IPS-18c (cell line): ENCODE data around the gene SEPTIN11.

ENCODE experiments used
- H3K4me3 ChIP-seq: 2 replicates; pipeline ENCODE4 v1.7.0; 2013; ENCODE audit warnings: low read depth, mild to moderate bottlenecking, low read length, moderate library complexity; ENCODE audit not compliant: insufficient read depth
- H3K9me3 ChIP-seq: one replicate; pipeline ENCODE4 v1.6.1; 2013; ENCODE audit warnings: mild to moderate bottlenecking, low read length, moderate library complexity; ENCODE audit not compliant: control insufficient read depth, insufficient read depth

The SEPTIN11 gene

DNA sequence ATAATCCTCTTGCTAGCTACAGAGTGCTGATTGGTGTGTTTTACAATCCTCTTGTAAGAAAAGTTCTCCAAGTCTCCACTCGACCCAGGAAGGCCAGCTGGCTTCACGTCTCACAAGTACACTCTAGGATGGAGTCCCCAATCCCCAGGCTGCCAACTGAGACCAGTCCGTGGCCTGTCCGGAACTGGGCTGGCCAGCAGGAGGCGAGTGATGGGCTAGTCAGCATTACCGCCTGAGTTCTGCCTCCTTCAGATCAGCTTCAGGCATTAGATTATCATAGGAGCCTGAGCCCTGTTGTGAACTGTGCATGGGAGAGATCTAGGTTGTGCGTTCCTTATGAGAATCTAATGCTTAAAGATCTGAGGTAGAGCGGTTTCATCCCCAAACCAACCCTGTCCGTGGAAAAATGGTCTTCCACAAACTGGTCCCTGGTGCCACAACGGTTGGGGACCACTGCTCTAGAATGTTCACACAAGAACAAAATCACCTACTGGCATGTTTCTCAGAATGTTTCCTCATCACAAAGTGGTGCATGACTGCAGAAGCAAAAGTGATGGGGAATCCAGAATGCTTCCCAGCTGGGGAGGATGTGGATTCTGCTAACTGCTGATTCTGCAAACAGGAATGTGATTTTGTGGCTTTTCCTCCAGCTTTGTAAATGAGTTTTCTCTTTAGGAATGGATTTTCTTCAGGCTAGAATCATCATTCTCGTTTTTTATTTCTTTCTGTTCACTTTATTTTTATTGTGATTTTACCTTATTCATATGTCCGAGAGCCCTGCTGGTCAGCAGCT is 40.9 kb downstream of the SEPTIN11 start:
- no peak overlapping the region for H3K4me3 ChIP-seq
- H3K9me3 ChIP-seq: peaks cover 2% of the 10 kb centered on the region

DNA sequence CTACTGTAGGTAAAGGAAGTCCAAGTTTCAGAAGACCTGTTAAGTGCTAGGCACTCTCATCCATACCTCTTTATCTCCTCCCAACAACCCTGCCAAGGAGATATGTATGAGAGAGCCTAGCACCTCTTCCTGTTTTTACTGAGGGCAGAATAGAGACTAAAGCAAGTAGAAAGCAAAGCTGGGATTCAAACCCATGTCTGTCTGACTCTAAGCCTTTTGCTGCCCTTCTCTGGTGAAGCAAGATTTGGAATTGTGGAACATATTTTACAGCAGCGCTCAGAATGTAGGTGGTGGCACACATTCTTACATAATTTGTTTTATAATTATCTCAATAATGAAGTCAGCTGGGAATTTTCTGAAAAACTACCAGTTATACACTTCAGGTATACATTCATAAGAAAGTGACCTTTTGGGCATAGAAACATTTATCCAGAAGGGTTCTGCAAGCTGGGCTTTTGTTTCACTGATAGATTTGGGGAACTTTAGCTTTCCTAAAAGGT is 41.7 kb downstream of the SEPTIN11 start:
- no peak overlapping the region for H3K4me3 ChIP-seq
- H3K9me3 ChIP-seq: peaks cover 2% of the 10 kb centered on the region

DNA sequence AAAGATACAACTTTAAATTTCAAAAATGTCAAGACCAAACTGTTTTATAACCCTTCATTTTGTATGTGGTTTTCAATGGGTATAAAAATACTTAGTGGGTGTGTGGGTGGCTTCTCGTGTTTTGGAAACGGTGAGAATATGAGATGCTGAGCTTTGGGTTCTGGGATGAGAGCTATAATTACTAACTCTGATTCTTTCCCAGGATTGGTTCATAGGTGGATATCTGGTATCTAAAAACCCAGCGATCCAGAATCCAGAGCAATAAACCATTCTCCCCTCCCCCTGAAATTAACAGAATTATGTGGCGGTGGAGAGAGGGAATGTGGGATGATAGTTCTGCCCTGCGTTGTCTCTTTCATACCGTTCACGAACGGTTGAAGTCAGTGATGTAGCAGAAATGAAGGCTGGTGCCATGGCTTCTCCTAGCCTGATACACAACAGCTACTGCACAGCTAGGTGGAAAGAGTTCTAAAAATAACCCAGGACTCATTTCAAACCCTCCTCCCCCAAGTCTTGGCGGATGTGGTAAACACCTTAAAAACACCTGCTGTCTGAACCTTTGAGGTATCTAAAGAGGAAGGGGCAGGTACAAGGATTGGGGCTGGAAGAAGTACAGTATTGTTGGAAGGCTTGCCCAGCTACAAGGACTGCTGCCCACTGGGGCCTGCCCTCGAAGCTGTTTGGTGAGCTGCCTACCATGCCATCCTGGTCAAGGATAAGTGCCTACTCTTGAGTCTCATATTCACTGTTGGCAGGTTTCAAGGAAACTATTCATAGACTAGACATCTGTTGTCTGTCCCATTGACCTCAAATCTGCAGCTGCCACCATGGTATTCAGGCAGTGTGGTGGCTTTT is 44.5 kb downstream of the SEPTIN11 start:
- Histone ChIP-seq H3K4me3 (no peak overlapping the region), H3K9me3 (peaks cover 2% of the 10 kb centered on the region)

DNA sequence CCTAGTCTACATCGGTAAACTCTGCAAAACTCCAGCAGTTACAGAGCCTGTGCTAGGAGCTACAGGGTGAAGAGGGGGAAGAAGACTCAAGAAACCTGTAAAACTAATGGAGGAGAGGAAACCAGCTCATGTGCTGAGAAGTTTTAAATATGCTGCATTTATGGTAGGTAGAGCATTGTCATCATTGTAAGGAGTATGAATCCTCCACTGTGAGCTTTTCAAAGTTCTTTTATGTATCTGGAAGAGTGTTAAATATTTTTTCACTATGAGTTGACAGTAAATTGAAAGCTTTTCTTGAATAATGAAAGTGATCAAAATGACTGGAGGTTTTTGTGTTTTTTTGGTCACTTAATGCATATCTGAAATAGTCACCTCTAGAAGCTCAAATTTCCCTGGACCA is 46.2 kb downstream of the SEPTIN11 start:
- Histone ChIP-seq H3K4me3 (no peak overlapping the region), H3K9me3 (no peaks in the 10 kb centered on the region)

DNA sequence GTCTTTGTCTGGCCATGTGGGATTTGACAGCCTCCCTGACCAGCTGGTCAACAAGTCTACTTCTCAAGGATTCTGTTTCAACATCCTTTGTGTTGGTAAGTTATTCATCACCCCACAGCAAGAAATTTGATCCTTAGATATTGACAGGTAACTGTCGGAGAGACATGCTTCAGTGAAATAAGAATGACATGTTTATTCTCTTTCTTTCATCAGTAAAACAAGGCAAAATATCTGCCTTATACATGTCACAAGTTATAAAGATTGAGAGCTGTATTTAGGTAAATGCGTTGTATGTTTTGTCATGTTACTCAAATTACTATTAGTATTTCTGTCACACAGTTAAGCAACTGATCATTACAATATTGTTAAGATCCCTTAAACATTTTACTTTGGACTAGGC is 46.9 kb downstream of the SEPTIN11 start:
- no peaks in the 10 kb centered on the region for H3K9me3 ChIP-seq
- no peak overlapping the region for H3K4me3 ChIP-seq

DNA sequence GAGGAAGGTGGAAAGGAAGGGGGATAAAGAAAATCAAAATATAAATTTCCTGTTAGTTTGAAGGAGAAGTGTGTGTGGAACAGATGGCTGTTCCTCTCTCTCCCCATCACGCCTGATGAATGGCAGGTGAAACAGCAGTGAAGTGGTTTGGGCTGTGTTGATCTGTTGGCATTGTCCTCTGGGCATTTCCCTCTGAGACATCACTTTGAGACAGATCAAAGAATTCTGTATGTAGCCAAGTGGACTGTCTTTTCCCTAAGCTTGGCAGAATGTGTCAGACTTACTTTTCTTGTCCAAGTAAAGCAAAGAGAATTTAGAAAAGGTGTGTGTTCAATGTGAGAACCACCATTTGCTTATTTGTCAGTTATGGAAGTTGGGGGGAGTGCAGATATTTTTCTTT is 47.5 kb downstream of the SEPTIN11 start:
- Histone ChIP-seq H3K4me3 (no peak overlapping the region), H3K9me3 (no peaks in the 10 kb centered on the region)

DNA sequence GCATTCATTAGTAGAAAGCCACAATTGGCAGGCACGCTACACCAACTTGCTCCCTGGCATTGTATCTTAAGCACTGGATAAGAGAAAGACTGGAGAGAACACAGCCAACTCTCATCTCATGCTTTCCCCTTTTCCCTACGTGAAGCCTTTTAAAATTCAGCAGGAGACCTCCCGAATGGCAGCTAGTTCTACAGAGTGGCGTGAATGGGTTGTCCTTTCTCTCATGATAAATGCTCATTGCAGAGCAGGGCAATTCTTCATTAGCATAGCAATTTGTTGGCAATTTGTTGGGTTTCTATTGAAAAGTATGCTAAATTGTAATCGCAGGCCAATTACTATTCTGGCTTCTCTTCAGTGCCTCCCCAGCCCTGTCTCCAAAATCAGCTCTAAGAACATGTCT is 48.0 kb downstream of the SEPTIN11 start:
- Histone ChIP-seq H3K4me3 (no peak overlapping the region), H3K9me3 (no peaks in the 10 kb centered on the region)

DNA sequence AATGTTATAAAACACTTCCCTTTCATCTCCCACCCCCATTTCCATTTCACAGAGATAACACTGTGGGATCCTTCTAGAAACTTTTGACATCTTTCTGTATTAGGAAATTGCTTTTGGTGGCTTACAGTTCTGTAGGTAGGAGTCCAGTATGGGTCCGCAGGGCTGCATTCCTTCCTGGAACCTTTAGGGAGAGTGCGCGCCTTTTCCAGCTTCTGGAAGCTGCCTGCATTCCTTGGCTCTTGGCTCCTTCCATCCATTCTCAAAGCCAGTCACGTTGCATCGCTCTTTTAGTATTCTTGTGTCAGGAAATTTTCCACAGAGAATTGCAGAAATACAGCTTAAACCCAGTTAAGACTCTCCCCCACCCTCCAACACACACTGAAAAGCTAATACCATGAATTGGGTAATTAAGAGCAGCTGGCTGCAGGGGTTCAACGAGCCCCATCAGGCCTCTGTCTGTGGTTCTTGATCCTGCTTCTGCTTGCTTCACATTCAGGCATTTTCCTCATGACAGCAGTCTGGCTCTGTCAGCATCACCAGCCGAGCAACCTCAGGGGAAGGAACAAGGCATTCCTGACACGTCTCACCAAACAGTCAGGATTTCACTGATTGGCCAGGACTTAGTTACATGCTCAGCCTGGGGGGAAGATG is 48.8 kb downstream of the SEPTIN11 start:
- no peak overlapping the region for H3K4me3 ChIP-seq
- no peaks in the 10 kb centered on the region for H3K9me3 ChIP-seq
